Fibroblast of lung (primary cell): Measurements from ENCODE around the gene GABBR2. TPM values are rescaled to one million over a fixed set of nuclear protein-coding genes. Genes with fewer than 3 reads are reported as not detected.

Experiments used
- DNase-seq, 2 donors: peaks; one replicate each; pipeline versions ENCODE4 v3.0.0 to v3.0.0-alpha.2; 2010; ENCODE audit warnings: low read depth in 2 of 2
- H2AFZ ChIP-seq: 2 replicates; pipeline ENCODE4 v1.5.1; 2012; ENCODE audit warnings: low read length, control low read depth, inconsistent platforms
- H3K27ac ChIP-seq: 2 replicates; pipeline ENCODE4 v1.5.1; 2011; ENCODE audit warnings: low read length, control low read depth; ENCODE audit not compliant: insufficient read depth
- H3K27me3 ChIP-seq: 2 replicates; pipeline ENCODE4 v1.5.1; 2011; ENCODE audit warnings: mild to moderate bottlenecking, low read length; ENCODE audit not compliant: control insufficient read depth, insufficient read depth
- H3K36me3 ChIP-seq: 2 replicates; pipeline ENCODE4 v1.5.1; 2011; ENCODE audit warnings: low read length; ENCODE audit not compliant: control insufficient read depth, insufficient read depth
- H3K4me1 ChIP-seq: 2 replicates; pipeline ENCODE4 v1.5.1; 2011; ENCODE audit warnings: low read length; ENCODE audit not compliant: control insufficient read depth, insufficient read depth; ENCODE audit errors: extremely low read depth
- H3K4me2 ChIP-seq: 2 replicates; pipeline ENCODE4 v1.5.1; 2011; ENCODE audit warnings: low read length, control low read depth; ENCODE audit not compliant: insufficient read depth; ENCODE audit errors: extremely low read depth
- H3K4me3 ChIP-seq, 4 experiments: fragments of 200-600 bp in 1 of 4; sonication (generic) in 1 of 4; replicated peaks in 1 of 4; 2 replicates each; pipeline ENCODE4 v1.5.1; 2011 to 2016; ENCODE audit warnings: low read length in 4 of 4, low read depth in 3 of 4, mild to moderate bottlenecking in 3 of 4, control low read depth in 2 of 4, inconsistent platforms in 1 of 4, mixed read lengths in 1 of 4; ENCODE audit not compliant: insufficient read depth in 1 of 4; ENCODE audit errors: control extremely low read depth in 1 of 4
- H3K79me2 ChIP-seq: 2 replicates; pipeline ENCODE4 v1.5.1; 2012; ENCODE audit warnings: mild to moderate bottlenecking, low read length, inconsistent platforms; ENCODE audit not compliant: control insufficient read depth, insufficient read depth
- H3K9ac ChIP-seq: 2 replicates; pipeline ENCODE4 v1.5.1; 2011; ENCODE audit warnings: mild to moderate bottlenecking, low read length, control low read depth; ENCODE audit not compliant: insufficient read depth
- H3K9me3 ChIP-seq: 2 replicates; pipeline ENCODE4 v1.5.1; 2012; ENCODE audit warnings: low read depth, low read length; ENCODE audit not compliant: control insufficient read depth, insufficient read depth
- H4K20me1 ChIP-seq: 2 replicates; pipeline ENCODE4 v1.5.1; 2011; ENCODE audit warnings: low read length; ENCODE audit not compliant: control insufficient read depth, insufficient read depth; ENCODE audit errors: extremely low read depth
- CTCF ChIP-seq, 2 donors: IDR thresholded peaks in 1 of 2; conservative IDR thresholded peaks in 1 of 2; 1 replicate in 1 of 2; 2 replicates in 1 of 2; pipeline ENCODE4 v1.5.1; 2011 to 2012; ENCODE audit warnings: low read length in 2 of 2, control low read depth in 1 of 2, inconsistent platforms in 1 of 2, low read depth in 1 of 2, mild to moderate bottlenecking in 1 of 2
- EZH2 ChIP-seq: IDR thresholded peaks from 2 replicates; pipeline ENCODE4 v1.5.1; 2012; ENCODE audit warnings: low read length, control low read depth, mild to moderate bottlenecking; ENCODE audit errors: missing control alignments
- polyA plus RNA-seq, 2 donors: library from polyadenylated mRNA; depleted of rRNA in 1 of 2; stranded (reverse) in 1 of 2; unstranded in 1 of 2; fragments of >200 nt; gene quantifications; 2 replicates each; pipeline ENCODE4 v1.2.1, GENCODE V29; 2011 to 2012; ENCODE audit warnings: missing spikeins in 1 of 2
- total RNA-seq: library from RNA; depleted of rRNA; stranded (reverse); fragments of >200 nt; gene quantifications from 2 replicates; pipeline ENCODE4 v1.2.1, GENCODE V29; 2014

The GABBR2 gene
- total and polyA plus RNA-seq, 2 donors (not counting 1 experiment from before 2014, with no cell fraction given): 0.32 to 0.33 TPM

- no peaks in the 10 kb centered on the region for H3K9me3 ChIP-seq
- no peaks in the 10 kb centered on the region for H4K20me1 ChIP-seq
- DNase-seq: no peak
- H3K4me1 ChIP-seq: no peaks in the 10 kb centered on the region
- H3K4me2 ChIP-seq: no peak overlapping the region
- no peak overlapping the region for H3K4me3 ChIP-seq
- no peaks in the 10 kb centered on the region for H3K79me2 ChIP-seq
- H3K36me3 ChIP-seq: no peaks in the 10 kb centered on the region
- no peak overlapping the region for H2AFZ ChIP-seq
- H3K9ac ChIP-seq: no peak overlapping the region
- H3K27ac ChIP-seq: no peak overlapping the region
- TF ChIP-seq EZH2 (no peak), CTCF (conservative IDR thresholded peaks at IDR 0.05 in 1 of 2, IDR thresholded peaks at IDR 0.05 in 1 of 2; ENCODE audit: low read depth in 1 of 2, low read length in 2 of 2) (no peak)
- peaks cover 14% of the 10 kb centered on the region for H3K27me3 ChIP-seq
Observed at GRCh38 chr9:98719055-98719454, 10.3 kb upstream of the GABBR2 start.

GRCh38 chr9:98714833-98715232, 6.1 kb upstream of the GABBR2 start:
- no peak overlapping the region for H3K4me2 ChIP-seq
- TF ChIP-seq EZH2: no peak
- no peak for TF ChIP-seq CTCF (conservative IDR thresholded peaks at IDR 0.05 in 1 of 2, IDR thresholded peaks at IDR 0.05 in 1 of 2; ENCODE audit: low read depth in 1 of 2, low read length in 2 of 2)
- H4K20me1 ChIP-seq: no peaks in the 10 kb centered on the region
- H2AFZ ChIP-seq: no peak overlapping the region
- H3K9me3 ChIP-seq: no peaks in the 10 kb centered on the region
- H3K9ac ChIP-seq: no peak overlapping the region
- H3K4me3 ChIP-seq: no peak overlapping the region
- H3K36me3 ChIP-seq: no peaks in the 10 kb centered on the region
- H3K27me3 ChIP-seq: peaks cover 21% of the 10 kb centered on the region
- H3K27ac ChIP-seq: no peak overlapping the region
- DNase-seq: no peak
- no peaks in the 10 kb centered on the region for H3K79me2 ChIP-seq
- H3K4me1 ChIP-seq: no peaks in the 10 kb centered on the region

GRCh38 chr9:98712987-98713386, 4.3 kb upstream of the GABBR2 start:
- H3K27me3 ChIP-seq: peaks cover 28% of the 10 kb centered on the region
- no peak for DNase-seq

More at GRCh38 chr9:98712987-98713386, 4.3 kb upstream of the GABBR2 start:
- H3K4me3 ChIP-seq: no peak overlapping the region
- no peaks in the 10 kb centered on the region for H3K36me3 ChIP-seq
- H3K27ac ChIP-seq: no peak overlapping the region
- no peaks in the 10 kb centered on the region for H3K79me2 ChIP-seq
- H3K9me3 ChIP-seq: no peaks in the 10 kb centered on the region
- no peaks in the 10 kb centered on the region for H3K4me1 ChIP-seq
- H3K9ac ChIP-seq: no peak overlapping the region
- TF ChIP-seq EZH2 (no peak), CTCF (conservative IDR thresholded peaks at IDR 0.05 in 1 of 2, IDR thresholded peaks at IDR 0.05 in 1 of 2; ENCODE audit: low read depth in 1 of 2, low read length in 2 of 2) (no peak)
- no peak overlapping the region for H3K4me2 ChIP-seq
- no peaks in the 10 kb centered on the region for H4K20me1 ChIP-seq
- no peak overlapping the region for H2AFZ ChIP-seq
